Hindlimb muscle (tissue), 1 donor: ENCODE results near the gene TBX19. TPM values are rescaled to one million over a fixed set of nuclear protein-coding genes. Genes with fewer than 3 reads are reported as not detected.
"Not testable (repeated sequence)": the region's sequence is repeated elsewhere in the genome, so short reads cannot be mapped to it uniquely, and the experiment has no call there.

Experiments
- DNase-seq: peaks from one replicate; pipeline ENCODE4 v3.0.0-alpha.2; 2013
- polyA plus RNA-seq: library from polyadenylated mRNA; unstranded; fragments of 120-200 nt; gene quantifications from one replicate; pipeline ENCODE4 v1.2.1, GENCODE V29; 2013; ENCODE audit not compliant: insufficient read length

The TBX19 gene
- polyA plus RNA-seq, 1 donor: 1.7 TPM

DNA sequence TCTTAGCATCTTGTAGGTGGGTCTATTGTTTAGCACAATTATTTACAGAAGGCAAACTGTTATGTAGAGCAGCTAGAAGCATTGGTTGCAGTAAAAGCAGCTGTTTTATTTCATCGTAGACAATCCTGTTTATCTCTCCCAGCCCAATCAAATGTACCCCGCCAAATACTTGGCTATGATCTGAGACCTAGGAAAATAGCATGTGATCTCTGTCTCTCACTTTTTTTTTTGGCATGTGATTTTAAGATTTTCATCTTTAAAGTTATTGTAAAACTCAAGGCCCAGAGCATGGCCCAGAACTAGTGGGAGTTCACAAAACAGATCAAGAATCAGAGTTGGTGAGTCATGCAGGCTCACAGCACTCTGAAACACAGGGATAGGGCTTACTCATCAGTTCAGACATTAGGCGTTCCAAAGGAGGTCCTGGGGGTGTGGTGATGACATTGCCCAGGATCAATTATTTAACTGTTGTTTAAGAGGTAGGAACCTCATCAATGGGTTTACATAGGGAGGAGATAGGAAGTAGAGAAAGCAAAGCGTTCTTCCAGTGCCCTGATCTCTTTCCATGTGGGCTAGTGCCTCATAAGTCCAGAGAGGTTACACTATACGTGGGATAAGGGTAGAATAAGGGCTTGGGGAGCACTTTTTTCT lies 40.2 kb downstream of the TBX19 start:
- no peak for DNase-seq

GRCh38 chr1:168321945-168322344 lies 41.3 kb downstream of the TBX19 start:
- no peak for DNase-seq

DNA sequence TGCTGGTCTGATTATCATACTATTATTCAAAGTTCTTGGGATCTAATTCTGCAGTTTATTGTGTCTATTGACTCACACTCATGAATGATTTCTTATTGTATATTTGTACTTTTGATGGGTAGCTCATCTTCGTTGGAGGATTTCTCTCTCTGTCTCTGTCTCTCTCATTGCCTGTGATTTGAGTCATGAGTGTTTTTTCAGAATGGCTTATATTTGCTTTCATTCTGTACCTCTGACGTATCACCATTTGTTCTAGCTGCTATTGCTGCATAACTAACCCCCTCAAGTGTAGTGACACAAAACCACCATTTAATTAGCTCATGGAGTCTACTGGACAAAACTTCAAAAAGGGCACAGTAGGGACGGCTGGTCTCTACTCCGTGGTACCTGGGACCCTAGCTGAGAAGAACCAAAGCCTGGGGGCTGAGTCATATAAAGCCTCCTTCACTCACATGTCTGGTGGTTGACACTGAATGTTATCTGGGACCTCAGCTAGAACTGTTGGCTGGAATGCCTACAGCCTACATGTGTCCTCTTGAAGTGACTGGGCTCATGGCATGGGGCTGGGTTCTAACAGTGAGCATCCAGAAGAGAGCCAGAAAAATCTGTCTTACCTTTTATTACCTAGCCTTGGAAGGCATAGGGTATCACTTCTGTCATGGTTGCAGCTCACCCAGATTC lies 44.2 kb downstream of the TBX19 start:
- no peak for DNase-seq

DNA sequence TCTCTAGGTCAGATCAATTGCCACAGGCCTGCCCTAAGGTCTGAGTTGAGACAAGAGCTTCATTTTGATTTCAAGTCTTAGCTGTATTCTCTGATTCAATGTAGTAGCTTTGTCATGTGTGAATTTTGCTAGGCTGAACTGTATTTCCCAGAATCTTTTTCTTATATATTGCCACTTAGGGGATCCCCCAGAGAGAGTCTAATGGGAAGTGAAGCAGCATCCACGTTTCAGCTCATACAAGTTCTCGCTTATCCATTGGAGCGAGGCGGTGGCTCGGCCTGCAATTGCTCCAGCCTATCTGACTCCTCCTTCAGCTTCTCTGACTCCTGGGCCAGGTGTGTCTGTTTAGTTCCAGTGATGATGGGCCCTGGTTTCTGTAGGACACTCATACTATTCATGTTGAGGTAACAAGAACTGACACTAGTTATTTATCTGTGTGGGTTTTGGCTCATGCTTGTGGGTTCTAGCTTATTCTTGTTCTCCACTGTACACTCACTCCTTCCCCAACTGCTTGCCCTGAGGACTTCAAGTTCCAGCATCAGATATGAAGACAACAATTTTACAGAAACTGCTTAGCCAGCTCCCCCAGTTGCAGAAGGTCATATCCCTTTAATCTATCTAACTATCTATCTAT lies 48.2 kb downstream of the TBX19 start:
- no peak for DNase-seq

DNA sequence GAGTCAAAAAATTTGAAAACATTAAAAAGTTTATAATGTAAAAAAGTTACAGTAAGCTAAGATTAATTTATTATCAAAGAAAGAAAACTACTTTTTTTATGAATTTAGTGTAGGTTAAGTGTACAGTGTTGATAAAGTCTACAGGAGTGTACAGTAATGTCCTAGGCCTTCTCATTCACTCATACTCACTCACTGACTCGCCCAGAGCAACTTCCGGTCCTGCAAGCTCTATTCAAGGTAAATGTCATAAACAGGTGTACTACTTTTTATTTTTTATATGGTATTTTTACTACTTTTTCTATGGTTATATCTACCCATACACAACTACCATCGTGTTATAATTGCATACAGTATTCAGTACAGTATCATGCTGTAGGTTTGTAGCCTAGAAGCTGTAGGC lies 49.6 kb downstream of the TBX19 start:
- DNase-seq: no peak

- DNase-seq: no peak
Measured at GRCh38 chr1:168331569-168331968, 50.9 kb downstream of the TBX19 start.

- DNase-seq: no peak
Measured at GRCh38 chr1:168333562-168334276, 53.0 kb downstream of the TBX19 start.

GRCh38 chr1:168335500-168335899 lies 54.8 kb downstream of the TBX19 start:
- no peak for DNase-seq

- DNase-seq: no peak
Measured at GRCh38 chr1:168338589-168339503, 58.2 kb downstream of the TBX19 start.

GRCh38 chr1:168340781-168341482 lies 60.3 kb downstream of the TBX19 start:
- DNase-seq: no peak

DNA sequence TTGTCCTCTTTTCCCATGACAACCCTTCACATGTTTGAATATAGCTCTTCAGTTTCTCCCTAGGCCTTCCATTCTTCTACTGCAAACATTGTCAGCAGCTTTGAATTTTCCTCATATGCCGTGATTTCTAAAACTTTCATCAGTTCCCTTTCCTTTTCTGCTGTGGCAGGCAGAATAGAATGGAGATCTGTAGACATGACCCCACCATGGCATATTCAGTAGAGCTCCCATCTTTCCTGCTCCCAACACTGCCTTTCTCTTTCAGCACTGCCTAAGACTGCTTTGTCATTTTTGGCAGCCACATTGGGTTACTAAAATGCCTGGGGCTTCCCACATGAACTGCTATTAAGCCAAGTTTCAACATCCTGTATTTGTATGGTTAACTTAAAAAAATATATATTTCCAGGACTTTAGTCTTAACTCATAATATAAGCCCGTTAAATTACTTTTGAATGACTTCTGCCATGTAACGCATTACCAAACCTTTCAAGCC lies 60.9 kb downstream of the TBX19 start:
- no peak for DNase-seq

DNA sequence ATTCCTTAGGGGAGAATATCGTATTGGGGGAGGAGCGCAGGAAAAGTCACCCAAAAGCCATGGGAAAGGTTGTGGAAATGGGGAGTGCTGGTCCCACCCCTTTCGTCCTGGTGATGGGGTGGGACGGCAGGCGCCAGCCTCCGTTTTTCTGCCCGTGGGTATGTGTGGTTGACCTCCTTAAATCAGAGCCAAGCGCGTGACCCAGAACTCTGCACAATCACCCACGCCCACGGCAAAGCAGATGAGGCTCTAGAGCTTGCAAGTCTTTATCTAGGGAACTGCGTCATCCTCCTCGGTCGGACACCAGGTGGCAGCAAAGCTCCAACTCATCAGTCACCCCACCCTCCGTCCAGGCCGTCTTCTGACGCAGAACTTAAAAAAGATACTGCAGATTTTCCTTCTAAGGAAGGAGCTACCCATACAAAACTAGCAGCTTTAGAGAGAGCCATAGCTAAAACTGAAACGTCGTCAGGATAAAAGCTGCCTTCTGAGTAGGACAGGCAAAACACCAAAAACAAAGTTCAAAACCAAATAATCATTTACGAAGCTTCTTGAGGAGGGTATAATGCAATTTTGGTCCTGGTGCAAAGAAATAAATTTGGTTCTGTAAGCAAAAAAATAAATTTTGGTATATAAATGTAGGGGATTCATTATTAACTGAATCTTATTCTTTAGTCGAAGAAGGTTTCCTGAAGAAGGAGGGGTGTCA lies 62.0 kb downstream of the TBX19 start:
- DNase-seq: peak; percentile 90

DNA sequence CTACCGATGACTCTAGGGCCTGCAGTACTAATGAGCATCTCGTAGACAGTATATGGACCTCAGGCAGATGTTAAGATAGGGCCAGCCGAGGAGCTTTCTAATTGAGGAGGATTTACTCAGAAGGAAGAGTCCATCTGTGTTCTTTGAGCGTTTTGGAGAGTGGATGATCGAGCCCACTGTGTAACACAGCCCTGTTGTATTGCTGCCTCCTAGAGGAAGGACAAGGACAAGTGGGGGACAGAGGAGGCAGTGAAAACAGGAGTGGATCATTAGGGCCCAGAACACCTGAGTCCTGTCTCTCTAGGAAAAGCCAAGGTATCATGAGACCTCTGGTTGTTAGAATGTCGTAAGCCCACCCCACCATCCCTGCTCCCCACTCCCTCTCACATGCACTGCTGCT lies 62.9 kb downstream of the TBX19 start:
- no peak for DNase-seq

- DNase-seq: no peak
Measured at GRCh38 chr1:168344517-168344916, 63.8 kb downstream of the TBX19 start.

DNA sequence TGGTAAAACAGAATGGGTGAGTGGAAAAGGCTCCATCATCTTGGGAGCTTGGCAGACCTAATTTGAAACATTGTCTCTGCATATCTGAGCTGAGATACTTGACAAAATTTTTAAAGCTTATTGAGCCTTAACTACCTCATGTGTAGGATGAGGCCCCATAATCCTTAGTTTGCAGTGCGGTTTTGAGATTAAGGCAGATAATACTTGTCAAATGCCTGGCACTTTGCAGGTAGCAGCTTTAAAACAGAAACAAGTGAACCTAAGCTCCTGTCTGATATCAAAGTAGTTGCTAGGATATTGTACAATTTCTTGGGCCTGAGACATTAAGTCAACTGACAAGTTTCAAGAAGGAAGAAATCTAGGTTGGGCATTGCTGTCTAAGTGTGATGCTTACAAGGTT lies 65.3 kb downstream of the TBX19 start:
- no peak for DNase-seq

GRCh38 chr1:168347630-168348029 lies 67.0 kb downstream of the TBX19 start:
- no peak for DNase-seq

- DNase-seq: no peak
Measured at GRCh38 chr1:168348146-168348709, 67.6 kb downstream of the TBX19 start.

GRCh38 chr1:168354335-168355269 lies 73.9 kb downstream of the TBX19 start:
- not testable (repeated sequence) for DNase-seq
